HepG2 (cell line): ENCODE data around the gene CAPN11. TPM values are rescaled to one million over a fixed set of nuclear protein-coding genes. Genes with fewer than 3 reads are reported as not detected.

Source experiments
- AGO1 ChIP-seq: fragments of 200-400 bp; formaldehyde crosslinking; IDR thresholded peaks from 2 replicates; pipeline ENCODE4 v1.6.1; 2017; ENCODE audit warnings: mild to moderate bottlenecking, low read depth, low read length, moderate library complexity; ENCODE audit not compliant: poor library complexity, severe bottlenecking
- CBX2 ChIP-seq, 2 experiments: fragments of 200-600 bp in 1 of 2; sonication (generic); formaldehyde crosslinking in 1 of 2; IDR thresholded peaks; 2 replicates each; pipeline versions ENCODE4 v1.7.0 to v1.8.1; 2018 to 2022; ENCODE audit warnings: low read depth in 2 of 2, low read length in 1 of 2, mild to moderate bottlenecking in 1 of 2, missing genetic modification reagents in 1 of 2
- EEA1 ChIP-seq: sonication (generic); formaldehyde crosslinking; IDR thresholded peaks from 2 replicates; pipeline ENCODE4 v1.5.1; 2020; ENCODE audit warnings: mild to moderate bottlenecking, missing genetic modification reagents, borderline replicate concordance
- FOXO1 ChIP-seq: sonication (generic); formaldehyde crosslinking; IDR thresholded peaks from 2 replicates; pipeline ENCODE4 v1.4.0; 2020; ENCODE audit warnings: missing genetic modification reagents
- HMGA1 ChIP-seq: sonication (generic); formaldehyde crosslinking; conservative IDR thresholded peaks from 2 replicates; pipeline ENCODE4 v1.4.0; 2020; ENCODE audit warnings: missing genetic modification reagents
- IRX3 ChIP-seq: sonication (generic); formaldehyde crosslinking; IDR thresholded peaks from 2 replicates; pipeline ENCODE4 v1.8.1; 2023; ENCODE audit warnings: mild to moderate bottlenecking, low read depth, missing genetic modification reagents, borderline replicate concordance
- MYNN ChIP-seq: sonication (generic); formaldehyde crosslinking; IDR thresholded peaks from 2 replicates; pipeline ENCODE4 v1.4.0; 2020; ENCODE audit warnings: mild to moderate bottlenecking, low read depth, missing genetic modification reagents
- NFATC3 ChIP-seq: sonication (generic); formaldehyde crosslinking; IDR thresholded peaks from 2 replicates; pipeline ENCODE4 v1.5.1; 2020; ENCODE audit warnings: mild to moderate bottlenecking, missing genetic modification reagents
- NFKBIZ ChIP-seq: IDR thresholded peaks from 2 replicates; pipeline ENCODE4 v1.6.1; 2018; ENCODE audit warnings: missing genetic modification reagents, missing compliant biosample characterization
- SOX5 ChIP-seq: IDR thresholded peaks from 2 replicates; pipeline ENCODE4 v1.6.1; 2016; ENCODE audit warnings: borderline replicate concordance
- STAG1 ChIP-seq: sonication (generic); formaldehyde crosslinking; IDR thresholded peaks from 2 replicates; pipeline ENCODE4 v1.4.0; 2020; ENCODE audit warnings: missing genetic modification reagents
- TBX2 ChIP-seq: sonication (generic); formaldehyde crosslinking; IDR thresholded peaks from 2 replicates; pipeline ENCODE4 v1.5.0; 2020; ENCODE audit warnings: missing genetic modification reagents, mild to moderate bottlenecking, borderline replicate concordance
- TP53 ChIP-seq: sonication (generic); formaldehyde crosslinking; conservative IDR thresholded peaks from 2 replicates; pipeline ENCODE4 v1.4.0; 2020; ENCODE audit warnings: missing genetic modification reagents
- U2AF1 ChIP-seq: fragments of 200-400 bp; formaldehyde crosslinking; optimal IDR thresholded peaks from 2 replicates; pipeline ENCODE3; 2017; ENCODE audit warnings: mild to moderate bottlenecking, low read depth, low read length
- ZBTB38 ChIP-seq: sonication (generic); formaldehyde crosslinking; IDR thresholded peaks from 2 replicates; pipeline ENCODE4 v1.5.1; 2020; ENCODE audit warnings: mild to moderate bottlenecking, missing genetic modification reagents
- ZNF530 ChIP-seq: sonication (generic); formaldehyde crosslinking; IDR thresholded peaks from 2 replicates; pipeline ENCODE4 v1.5.0; 2020; ENCODE audit warnings: low read depth, mild to moderate bottlenecking, missing genetic modification reagents
- ZNF558 ChIP-seq: sonication (generic); formaldehyde crosslinking; IDR thresholded peaks from 2 replicates; pipeline ENCODE4 v1.9.0; 2022; ENCODE audit warnings: mild to moderate bottlenecking, missing genetic modification reagents, borderline replicate concordance
- ZNF747 ChIP-seq: sonication (generic); formaldehyde crosslinking; IDR thresholded peaks from 2 replicates; pipeline ENCODE4 v1.8.1; 2023; ENCODE audit warnings: missing genetic modification reagents, mild to moderate bottlenecking, borderline replicate concordance
- ZSCAN30 ChIP-seq: sonication (generic); formaldehyde crosslinking; IDR thresholded peaks from 2 replicates; pipeline ENCODE4 v1.5.0; 2020; ENCODE audit warnings: mild to moderate bottlenecking, missing genetic modification reagents
- polyA plus RNA-seq, 8 experiments: library from polyadenylated mRNA; depleted of rRNA in 3 of 8; stranded (reverse) in 7 of 8; unstranded in 1 of 8; fragments of >200 nt; fragmentation: Illumina TruSeq in 4 of 8; extraction: Trizol in 4 of 8; gene quantifications; 2 replicates each; pipeline versions ENCODE4 v1.2.1 to v1.2.3, GENCODE V29; 2011 to 2016; ENCODE audit warnings: low read depth in 4 of 8, missing spikeins in 1 of 8, mixed read lengths in 1 of 8; ENCODE audit not compliant: insufficient read depth in 1 of 8
- total RNA-seq, 5 experiments: library from RNA; depleted of rRNA; stranded (reverse); fragments of >200 nt; fragmentation: Illumina TruSeq; extraction: Trizol; gene quantifications; 2 replicates each; pipeline ENCODE4 v1.2.3, GENCODE V29; 2016; ENCODE audit warnings: low read depth in 1 of 5
- TF ChIP-seq, protein P1 (sequence below): sonication (generic); formaldehyde crosslinking; IDR thresholded peaks from 2 replicates; pipeline ENCODE4 v1.4.0; 2020; ENCODE audit warnings: missing genetic modification reagents, mild to moderate bottlenecking, borderline replicate concordance
- TF ChIP-seq, protein P2 (sequence below): sonication (generic); formaldehyde crosslinking; IDR thresholded peaks from 2 replicates; pipeline ENCODE4 v1.5.0; 2020; ENCODE audit warnings: mild to moderate bottlenecking, missing genetic modification reagents
- TF ChIP-seq, protein P3 (sequence below): sonication (generic); formaldehyde crosslinking; IDR thresholded peaks from 2 replicates; pipeline ENCODE4 v1.4.0; 2020; ENCODE audit warnings: missing genetic modification reagents

CAPN11 gene
- total and polyA plus RNA-seq, 2 of the 13 experiments (the other 11 are each of a cell fraction or from before 2014, with no cell fraction given): 0.07 to 0.11 TPM

DNA sequence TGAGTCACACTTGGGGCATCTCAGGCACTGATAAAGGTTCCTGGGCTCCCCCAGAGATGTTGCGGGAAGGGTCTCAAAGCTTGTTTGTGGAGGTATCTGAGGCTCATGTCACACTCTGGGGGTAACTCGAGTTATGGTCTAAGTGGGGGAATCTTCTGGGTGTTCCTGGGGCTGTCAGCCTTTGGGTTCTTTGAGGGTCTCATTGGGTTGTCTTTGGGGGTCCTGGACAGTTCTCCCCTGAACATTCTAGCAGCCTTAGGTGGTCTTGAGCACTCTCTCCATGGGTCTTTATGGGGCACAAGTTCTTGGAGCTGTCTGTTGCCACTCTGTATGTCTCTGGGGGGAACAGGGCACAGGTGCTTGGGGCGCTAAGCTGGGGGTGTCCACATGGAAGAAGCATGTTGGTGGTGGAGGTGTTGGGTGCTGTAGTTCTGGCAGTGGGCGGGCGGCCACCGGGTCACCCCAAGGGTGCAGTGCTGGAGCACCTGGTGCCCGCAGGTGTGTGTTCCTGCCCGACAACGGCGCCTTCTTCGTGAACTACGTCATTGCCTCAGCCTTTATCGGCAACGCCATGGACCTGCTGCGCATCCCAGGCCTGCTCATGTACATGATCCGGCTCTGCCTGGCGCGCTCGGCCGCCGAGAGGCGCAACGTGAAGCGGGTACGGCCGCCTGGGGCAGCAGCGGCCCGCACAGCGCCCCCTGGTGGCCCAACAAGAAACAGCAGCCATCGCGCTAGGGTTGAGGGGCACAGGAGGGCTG, 7.1 kb upstream of the CAPN11 start (continued):
- no peak for TF ChIP-seq NFATC3 (CRISPR knock-in tag)
- TF ChIP-seq U2AF1: no peak
- TF ChIP-seq MYNN (CRISPR knock-in tag): no peak
- peak; percentile 47 for TF ChIP-seq AGO1
- no peak for TF ChIP-seq CBX2 (IDR thresholded peaks at IDR 0.05; ENCODE audit: low read depth, low read length)
- no peak for TF ChIP-seq CBX2 (CRISPR knock-in tag; IDR thresholded peaks at IDR 0.05; ENCODE audit: low read depth)
- no peak for TF ChIP-seq ZSCAN30 (CRISPR knock-in tag)
- TF ChIP-seq, protein P1, sequence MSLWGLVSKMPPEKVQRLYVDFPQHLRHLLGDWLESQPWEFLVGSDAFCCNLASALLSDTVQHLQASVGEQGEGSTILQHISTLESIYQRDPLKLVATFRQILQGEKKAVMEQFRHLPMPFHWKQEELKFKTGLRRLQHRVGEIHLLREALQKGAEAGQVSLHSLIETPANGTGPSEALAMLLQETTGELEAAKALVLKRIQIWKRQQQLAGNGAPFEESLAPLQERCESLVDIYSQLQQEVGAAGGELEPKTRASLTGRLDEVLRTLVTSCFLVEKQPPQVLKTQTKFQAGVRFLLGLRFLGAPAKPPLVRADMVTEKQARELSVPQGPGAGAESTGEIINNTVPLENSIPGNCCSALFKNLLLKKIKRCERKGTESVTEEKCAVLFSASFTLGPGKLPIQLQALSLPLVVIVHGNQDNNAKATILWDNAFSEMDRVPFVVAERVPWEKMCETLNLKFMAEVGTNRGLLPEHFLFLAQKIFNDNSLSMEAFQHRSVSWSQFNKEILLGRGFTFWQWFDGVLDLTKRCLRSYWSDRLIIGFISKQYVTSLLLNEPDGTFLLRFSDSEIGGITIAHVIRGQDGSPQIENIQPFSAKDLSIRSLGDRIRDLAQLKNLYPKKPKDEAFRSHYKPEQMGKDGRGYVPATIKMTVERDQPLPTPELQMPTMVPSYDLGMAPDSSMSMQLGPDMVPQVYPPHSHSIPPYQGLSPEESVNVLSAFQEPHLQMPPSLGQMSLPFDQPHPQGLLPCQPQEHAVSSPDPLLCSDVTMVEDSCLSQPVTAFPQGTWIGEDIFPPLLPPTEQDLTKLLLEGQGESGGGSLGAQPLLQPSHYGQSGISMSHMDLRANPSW: no peak
- peak; percentile 42; the same call in 1 of the 2 replicates for TF ChIP-seq SOX5
- no peak for TF ChIP-seq TP53 (CRISPR knock-in tag)
- peak; percentile 69 for TF ChIP-seq TBX2 (CRISPR knock-in tag)
- peak; percentile 88 for TF ChIP-seq STAG1
- TF ChIP-seq, protein P2, sequence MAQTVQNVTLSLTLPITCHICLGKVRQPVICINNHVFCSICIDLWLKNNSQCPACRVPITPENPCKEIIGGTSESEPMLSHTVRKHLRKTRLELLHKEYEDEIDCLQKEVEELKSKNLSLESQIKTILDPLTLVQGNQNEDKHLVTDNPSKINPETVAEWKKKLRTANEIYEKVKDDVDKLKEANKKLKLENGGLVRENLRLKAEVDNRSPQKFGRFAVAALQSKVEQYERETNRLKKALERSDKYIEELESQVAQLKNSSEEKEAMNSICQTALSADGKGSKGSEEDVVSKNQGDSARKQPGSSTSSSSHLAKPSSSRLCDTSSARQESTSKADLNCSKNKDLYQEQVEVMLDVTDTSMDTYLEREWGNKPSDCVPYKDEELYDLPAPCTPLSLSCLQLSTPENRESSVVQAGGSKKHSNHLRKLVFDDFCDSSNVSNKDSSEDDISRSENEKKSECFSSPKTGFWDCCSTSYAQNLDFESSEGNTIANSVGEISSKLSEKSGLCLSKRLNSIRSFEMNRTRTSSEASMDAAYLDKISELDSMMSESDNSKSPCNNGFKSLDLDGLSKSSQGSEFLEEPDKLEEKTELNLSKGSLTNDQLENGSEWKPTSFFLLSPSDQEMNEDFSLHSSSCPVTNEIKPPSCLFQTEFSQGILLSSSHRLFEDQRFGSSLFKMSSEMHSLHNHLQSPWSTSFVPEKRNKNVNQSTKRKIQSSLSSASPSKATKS (CRISPR knock-in tag): no peak
- peak; percentile 44 for TF ChIP-seq FOXO1 (CRISPR knock-in tag)
- TF ChIP-seq ZBTB38 (CRISPR knock-in tag): peak; percentile 99
- TF ChIP-seq ZNF747: peak; percentile 53; the same call in 1 of the 2 replicates
- no peak for TF ChIP-seq HMGA1 (CRISPR knock-in tag)
- peak; percentile 61; the same call in 1 of the 2 replicates for TF ChIP-seq EEA1 (CRISPR knock-in tag)
- TF ChIP-seq, protein P3, sequence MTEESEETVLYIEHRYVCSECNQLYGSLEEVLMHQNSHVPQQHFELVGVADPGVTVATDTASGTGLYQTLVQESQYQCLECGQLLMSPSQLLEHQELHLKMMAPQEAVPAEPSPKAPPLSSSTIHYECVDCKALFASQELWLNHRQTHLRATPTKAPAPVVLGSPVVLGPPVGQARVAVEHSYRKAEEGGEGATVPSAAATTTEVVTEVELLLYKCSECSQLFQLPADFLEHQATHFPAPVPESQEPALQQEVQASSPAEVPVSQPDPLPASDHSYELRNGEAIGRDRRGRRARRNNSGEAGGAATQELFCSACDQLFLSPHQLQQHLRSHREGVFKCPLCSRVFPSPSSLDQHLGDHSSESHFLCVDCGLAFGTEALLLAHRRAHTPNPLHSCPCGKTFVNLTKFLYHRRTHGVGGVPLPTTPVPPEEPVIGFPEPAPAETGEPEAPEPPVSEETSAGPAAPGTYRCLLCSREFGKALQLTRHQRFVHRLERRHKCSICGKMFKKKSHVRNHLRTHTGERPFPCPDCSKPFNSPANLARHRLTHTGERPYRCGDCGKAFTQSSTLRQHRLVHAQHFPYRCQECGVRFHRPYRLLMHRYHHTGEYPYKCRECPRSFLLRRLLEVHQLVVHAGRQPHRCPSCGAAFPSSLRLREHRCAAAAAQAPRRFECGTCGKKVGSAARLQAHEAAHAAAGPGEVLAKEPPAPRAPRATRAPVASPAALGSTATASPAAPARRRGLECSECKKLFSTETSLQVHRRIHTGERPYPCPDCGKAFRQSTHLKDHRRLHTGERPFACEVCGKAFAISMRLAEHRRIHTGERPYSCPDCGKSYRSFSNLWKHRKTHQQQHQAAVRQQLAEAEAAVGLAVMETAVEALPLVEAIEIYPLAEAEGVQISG (CRISPR knock-in tag): peak; percentile 72; the same call in 1 of the 2 replicates
- TF ChIP-seq IRX3: peak; percentile 88; the same call in 1 of the 2 replicates
- TF ChIP-seq NFKBIZ (CRISPR knock-in tag): 0 out of 2 replicates have a peak, but pooled peaks have one; percentile 25
- TF ChIP-seq ZNF530 (CRISPR knock-in tag): no peak
- TF ChIP-seq ZNF558 (CRISPR knock-in tag): no peak
